Adipose tissue (tissue), 3 donors: ENCODE data around the gene NR2F1-AS1. TPM values are rescaled to one million over a fixed set of nuclear protein-coding genes. Genes with fewer than 3 reads are reported as not detected.

Source experiments
- H3K27ac ChIP-seq: one replicate; pipeline ENCODE4 v1.5.1; 2013; ENCODE audit warnings: low read depth, low read length
- WGBS, 3 donors: extraction: QIAGEN DNeasy Blood & Tissue Kit; methylation state at CpG; one replicate each; pipeline ENCODE4 v1.1.7; 2013; 5-methylcytosine and 5-hydroxymethylcytosine counted together
- polyA plus RNA-seq, 3 donors: library from polyadenylated mRNA; stranded (reverse); fragments of 200-250 nt; gene quantifications; one replicate each; pipeline ENCODE4 v1.2.3, GENCODE V29; 2013
- donor health status: healthy with polysubstance abuse.
- donor health status: Bipolar disorder and iron deficiency.
- donor health status: healthy.

Gene NR2F1-AS1
- polyA plus RNA-seq, 3 donors, result 1.5 to 44.1 (median 10.8) TPM

DNA sequence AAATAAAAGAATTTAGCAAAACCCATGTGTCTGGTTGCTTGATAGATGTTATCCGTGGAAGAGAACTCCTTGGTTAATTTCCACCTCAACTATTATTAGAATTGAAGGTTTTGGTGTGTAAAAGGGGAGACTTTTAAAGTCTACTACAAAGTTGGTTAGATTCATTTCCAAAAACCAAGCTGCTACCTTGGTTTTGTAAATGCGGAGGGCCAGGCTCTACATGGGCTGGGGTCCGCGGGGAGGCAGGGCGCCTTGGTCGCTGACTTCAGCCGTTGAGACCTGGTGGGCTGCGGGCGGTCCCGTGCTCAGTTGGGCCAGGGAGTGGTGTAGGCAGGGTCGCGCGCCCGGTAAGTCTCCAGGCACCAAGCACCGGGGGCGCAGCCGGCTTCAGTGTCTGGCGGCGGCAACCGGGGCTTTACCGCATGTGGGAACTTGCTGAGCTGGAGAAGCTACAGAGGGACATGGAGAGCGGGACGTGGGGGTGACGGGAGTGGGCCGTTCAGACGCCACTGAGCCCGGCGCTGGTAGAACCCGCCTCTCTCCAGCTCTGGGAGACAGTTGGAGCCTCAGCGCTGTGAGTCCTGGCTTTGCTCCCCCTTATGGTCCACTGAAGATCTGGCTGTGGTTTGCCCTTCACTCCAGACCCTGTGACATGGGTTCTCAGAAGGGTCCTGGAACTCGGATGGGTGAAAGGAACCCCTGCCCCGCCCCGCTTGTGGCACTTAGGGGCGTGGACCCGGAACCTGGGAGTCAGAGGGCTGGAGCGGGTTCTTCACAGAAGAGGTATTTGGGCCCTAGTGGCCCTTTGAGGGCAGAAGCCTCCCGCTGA, 13.8 kb upstream of the NR2F1-AS1 start:
- H3K27ac ChIP-seq, result no peak overlapping the region
- WGBS, 3 donors, result 37 to 49% (median 41%) methylated on average over 37 of the region's 37 CpGs

DNA sequence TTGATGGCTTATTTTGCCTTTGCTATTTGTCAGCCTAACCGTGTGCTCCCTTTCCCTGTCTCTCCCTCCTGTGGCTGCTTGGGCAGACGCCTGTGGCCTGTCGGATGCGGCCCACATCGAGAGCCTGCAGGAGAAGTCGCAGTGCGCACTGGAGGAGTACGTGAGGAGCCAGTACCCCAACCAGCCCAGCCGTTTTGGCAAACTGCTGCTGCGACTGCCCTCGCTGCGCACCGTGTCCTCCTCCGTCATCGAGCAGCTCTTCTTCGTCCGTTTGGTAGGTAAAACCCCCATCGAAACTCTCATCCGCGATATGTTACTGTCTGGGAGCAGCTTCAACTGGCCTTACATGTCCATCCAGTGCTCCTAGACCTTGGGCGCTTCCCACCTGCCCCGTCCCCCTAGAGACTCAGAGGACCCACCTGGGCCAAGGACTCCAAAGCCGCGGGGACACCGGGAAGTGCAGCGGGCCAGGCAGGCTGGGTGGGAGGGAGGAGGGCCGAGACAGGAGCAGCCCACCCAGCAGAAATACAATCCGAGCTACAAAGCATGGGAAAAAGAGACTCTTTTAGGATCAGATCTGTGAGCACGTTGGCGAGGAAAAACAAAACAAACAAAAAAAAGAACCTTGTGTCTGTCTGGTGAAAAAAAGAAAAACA, 12.6 kb upstream of the NR2F1-AS1 start:
- H3K27ac ChIP-seq, result no peak overlapping the region
- WGBS, 3 donors, result 50 to 59% (median 58%) methylated on average over 30 of the region's 30 CpGs

DNA sequence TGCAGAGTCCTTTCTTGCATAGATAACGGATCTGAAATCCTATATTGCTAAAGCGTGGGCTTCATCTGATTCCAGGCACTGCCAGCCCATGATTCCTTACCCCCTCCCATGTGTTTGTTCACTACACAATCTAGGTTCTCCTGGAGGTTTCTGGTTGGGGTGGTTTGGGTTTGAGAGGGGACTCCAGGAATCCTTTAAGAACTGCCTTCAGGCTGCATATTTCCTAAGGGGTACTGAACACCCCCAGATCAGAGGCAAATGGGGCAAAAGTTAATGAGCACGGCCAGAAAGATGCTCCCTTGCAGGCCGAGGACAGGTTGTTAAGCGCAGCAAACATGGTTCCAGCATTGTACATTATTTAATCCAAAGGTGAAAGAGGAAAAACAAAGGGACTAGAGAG, 11.9 kb upstream of the NR2F1-AS1 start:
- 64 to 73% (median 72%) methylated on average over 5 of the region's 5 CpGs for WGBS, 3 donors
- no peak overlapping the region for H3K27ac ChIP-seq

DNA sequence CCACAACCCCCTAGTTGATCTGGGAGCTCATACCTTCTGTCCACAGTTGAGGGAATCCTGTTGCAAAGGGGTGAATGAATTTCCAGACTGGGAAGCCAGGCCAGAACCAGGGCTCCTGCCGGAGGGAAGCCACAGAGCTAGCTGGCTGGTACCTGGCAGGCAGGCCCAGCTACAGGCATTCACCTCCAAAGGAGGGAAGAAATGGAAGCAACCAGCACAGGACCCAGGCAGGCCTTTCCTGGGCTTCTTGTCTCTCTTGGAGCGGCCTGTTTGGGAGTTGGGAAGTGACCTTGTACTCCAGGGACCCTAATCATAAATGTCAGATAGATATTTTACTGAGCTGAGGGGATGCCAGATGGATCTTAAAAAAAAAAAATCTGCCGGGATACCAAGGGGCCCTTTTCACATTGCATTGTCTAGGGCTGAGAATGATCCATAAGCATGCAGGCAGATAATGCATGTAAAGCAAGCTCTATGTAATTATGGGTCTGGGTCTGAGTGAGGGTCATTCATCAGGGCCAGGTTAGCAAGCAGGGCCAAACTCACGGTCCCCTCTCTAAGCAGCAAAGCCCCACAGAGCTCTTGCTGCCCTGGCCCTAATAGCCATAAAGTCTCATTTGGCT, 10.4 kb upstream of the NR2F1-AS1 start:
- WGBS, 3 donors, result 71 to 85% (median 76%) methylated on average over 4 of the region's 4 CpGs
- no peak overlapping the region for H3K27ac ChIP-seq

DNA sequence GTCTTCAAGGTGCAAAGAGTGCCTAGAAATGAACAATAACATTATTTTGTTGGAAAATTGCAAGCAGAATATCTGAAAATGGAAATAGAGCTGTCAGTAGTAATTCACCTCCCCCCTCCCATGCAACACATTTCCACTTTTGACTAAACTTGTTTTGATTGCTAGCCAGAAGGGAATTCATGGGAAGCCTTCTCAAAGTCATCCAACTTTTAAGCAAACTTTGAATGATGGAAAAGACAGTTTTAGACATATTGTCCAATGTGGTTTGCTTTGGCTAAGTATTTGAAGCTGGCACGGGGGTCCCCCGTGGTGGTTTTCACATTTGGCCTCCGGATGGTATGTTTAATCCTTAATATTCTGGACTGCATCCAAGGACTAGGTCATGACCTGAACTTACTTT, 9.5 kb upstream of the NR2F1-AS1 start:
- WGBS, 3 donors, result 40 to 65% (median 49%) methylated on average over 3 of the region's 3 CpGs

DNA sequence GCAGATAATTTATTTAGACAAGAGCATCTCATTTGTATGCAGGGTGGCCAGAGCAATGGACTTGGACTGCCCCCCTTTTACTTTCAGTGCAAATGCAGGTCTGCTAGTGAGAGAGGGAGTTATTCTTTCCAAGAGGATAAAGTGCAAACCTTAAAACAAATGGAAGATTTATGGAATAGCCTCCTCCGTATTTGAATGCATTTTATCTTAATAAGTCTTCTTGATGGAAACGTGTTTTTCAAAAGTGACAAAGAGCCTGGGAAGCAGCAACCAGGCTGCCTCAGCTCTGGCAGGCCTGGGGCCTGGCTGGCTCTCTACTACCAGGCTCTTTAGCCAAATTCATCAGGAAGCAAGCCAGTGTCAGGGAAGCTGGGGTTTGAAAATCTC, 8.8 kb upstream of the NR2F1-AS1 start:
- no peak overlapping the region for H3K27ac ChIP-seq
- WGBS, 3 donors, result 39 to 72% (median 45%) methylated on average over 2 of the region's 2 CpGs

More for the DNA sequence above, 9.5 kb upstream of the NR2F1-AS1 start:
- H3K27ac ChIP-seq, result no peak overlapping the region

DNA sequence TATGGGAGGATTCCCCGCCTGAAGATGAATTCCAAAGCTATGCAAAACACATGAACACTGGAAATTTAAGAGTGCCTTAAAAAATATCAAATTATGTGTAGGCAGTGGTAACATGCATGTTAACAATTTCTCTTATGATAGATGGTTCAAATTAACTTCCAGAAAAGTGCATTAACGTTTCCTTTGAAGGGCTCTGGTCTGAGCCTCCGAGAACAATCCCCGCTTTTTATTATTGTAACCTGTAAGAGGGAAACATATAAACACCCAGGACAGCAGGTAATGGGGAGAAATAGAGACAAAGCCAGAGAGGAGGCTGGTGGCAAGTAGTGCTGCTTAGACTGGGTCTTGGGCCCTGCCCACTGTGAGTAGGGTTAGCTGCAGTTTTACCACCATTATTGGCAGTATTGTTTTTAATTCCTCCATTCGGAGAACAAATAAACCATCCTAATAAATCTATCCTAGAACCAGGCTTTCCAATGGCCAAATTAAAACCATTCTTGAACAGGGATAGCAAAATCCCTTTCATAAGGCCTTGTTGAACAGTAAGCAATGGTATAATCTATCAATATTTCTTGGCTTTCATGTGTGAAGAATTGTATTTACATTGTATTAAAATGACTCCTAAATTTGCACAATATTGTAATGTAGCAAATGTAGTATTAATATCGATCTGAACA, 8.3 kb upstream of the NR2F1-AS1 start:
- WGBS, 3 donors, result 51 to 86% (median 60%) methylated on average over 6 of the region's 6 CpGs
- no peak overlapping the region for H3K27ac ChIP-seq

DNA sequence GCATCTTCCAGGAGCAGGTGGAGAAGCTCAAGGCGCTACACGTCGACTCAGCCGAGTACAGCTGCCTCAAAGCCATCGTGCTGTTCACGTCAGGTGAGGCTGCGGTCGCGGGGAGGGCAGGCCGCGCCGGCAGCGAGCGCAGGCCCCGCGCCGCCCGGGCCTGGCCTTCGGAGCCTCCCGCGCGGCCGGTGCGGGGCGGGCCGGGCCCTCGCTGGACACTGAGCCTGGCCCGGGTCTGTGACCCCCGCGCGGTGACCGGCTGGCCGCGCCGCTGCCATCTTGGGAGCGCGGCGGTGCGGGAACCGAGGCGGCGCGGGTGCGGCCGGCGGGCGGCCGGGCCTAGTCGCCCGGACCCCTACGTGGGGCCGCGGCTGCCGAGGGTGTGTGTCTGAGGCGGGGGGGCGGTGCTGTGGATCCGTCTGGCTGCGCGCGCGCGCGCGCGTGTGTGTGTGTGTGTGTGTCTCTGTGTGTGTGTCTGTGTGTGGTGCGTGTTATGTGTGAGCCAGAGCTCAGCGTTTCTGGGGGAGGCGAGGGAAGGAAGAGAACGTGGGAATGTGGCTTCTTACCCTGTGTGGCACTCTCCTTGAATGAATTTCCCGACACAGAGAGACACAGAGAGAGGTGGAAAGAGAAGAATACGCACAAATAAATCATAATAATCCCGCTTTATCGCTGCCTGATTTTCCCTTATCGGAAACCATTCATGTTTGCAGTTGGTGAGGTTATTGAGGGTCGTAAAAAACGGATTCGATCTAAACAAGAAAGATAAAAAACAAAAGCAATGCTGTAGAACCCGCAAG, 7.5 kb upstream of the NR2F1-AS1 start:
- 23 to 30% (median 25%) methylated on average over 58 to 78 of the region's 78 CpGs for WGBS, 3 donors

DNA sequence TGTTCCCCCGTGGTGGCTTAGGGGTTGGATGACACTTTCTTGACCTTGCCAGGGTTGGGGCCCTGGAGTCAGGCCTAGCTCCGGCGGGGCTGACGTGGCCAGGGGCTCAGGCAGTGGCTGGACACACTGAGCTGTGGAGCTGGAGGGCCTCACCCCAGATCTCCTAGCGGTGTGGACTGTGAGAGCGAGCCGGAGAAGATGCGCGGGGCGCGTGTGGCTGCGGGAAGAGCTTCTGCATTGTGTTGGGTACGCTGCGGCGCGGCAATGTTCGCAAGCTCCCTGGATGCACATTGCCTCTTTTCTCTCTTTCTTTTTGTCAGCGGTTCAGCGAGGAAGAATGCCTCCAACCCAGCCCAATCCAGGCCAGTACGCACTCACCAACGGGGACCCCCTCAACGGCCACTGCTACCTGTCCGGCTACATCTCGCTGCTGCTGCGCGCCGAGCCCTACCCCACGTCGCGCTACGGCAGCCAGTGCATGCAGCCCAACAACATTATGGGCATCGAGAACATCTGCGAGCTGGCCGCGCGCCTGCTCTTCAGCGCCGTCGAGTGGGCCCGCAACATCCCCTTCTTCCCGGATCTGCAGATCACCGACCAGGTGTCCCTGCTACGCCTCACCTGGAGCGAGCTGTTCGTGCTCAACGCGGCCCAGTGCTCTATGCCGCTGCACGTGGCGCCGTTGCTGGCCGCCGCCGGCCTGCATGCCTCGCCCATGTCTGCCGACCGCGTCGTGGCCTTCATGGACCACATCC, 6.8 kb upstream of the NR2F1-AS1 start:
- no peak overlapping the region for H3K27ac ChIP-seq
- 24 to 30% (median 25%) methylated on average over 59 of the region's 59 CpGs for WGBS, 3 donors

More for the DNA sequence above, 7.5 kb upstream of the NR2F1-AS1 start:
- no peak overlapping the region for H3K27ac ChIP-seq

DNA sequence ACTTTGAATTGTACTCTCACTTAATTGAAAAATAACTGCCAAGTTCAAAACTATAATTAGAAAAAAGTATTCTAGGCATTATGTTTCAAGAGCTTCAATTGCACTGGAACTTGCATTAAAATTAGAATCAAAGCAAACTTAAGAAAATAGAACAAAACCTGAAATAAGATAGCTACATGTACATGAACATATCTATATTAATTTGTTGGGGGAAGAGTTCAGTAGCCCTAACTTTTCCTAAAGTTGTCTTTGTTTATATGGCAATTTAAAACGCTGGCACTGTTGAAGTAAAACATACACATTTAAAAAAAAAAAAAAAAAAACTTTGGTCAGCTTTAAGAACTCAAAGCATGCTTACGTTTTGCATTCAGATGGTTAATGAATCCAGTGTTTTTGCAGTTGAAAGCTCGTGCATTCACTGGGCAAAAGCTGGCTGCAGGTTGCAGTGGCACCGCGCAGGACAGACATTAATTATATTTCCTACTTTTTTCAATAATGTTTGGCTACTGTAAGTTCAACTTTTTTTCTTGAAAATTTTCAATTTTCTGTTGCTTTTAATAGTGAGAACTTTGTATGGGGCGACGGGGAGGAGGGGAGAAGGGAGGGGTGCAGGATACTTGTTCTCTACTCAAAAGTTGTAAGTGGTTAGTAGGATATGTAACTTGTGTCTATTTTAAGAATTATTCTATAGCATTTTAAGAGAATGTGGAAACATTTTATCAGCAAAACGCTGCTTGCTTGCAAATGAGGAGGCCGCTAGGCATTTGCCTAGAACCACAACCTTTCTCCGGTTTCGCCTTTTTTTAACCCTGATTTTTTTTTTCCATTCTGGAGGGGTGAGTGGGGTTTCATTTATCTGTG, 5.9 kb upstream of the NR2F1-AS1 start:
- H3K27ac ChIP-seq, result no peak overlapping the region
- WGBS, 3 donors, result 28 to 60% (median 40%) methylated on average over 11 of the region's 11 CpGs

DNA sequence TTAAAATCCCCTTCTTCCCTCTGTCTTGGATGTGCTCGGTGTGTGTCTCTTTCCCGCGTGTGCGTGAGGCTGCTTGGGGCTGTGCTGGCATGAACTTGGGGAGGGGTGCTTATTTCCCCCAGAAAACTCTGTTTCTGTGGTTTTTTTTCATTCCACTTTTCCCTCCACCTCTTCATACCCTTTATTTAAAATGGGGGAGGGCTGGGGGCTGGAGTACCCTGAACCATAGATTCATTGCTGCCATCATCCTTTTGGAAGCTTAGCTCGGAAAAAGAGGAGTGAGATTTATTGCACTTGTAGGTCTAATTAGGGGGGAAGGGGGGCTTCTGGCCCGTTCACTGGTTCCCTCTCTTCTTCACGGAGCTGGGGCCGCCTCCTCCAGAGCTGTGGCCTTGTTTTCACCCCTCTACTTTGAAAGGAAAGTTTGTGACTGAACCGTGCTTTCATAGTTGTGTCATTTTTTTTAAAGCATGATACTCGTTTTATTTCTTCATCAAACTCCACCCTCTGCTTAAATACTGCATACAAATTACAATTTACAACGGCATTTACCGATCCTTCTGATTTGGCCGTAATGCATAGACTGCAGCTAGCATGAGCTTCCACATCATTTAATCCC, 4.9 kb upstream of the NR2F1-AS1 start:
- 15 to 25% (median 16%) methylated on average over 13 of the region's 13 CpGs for WGBS, 3 donors

DNA sequence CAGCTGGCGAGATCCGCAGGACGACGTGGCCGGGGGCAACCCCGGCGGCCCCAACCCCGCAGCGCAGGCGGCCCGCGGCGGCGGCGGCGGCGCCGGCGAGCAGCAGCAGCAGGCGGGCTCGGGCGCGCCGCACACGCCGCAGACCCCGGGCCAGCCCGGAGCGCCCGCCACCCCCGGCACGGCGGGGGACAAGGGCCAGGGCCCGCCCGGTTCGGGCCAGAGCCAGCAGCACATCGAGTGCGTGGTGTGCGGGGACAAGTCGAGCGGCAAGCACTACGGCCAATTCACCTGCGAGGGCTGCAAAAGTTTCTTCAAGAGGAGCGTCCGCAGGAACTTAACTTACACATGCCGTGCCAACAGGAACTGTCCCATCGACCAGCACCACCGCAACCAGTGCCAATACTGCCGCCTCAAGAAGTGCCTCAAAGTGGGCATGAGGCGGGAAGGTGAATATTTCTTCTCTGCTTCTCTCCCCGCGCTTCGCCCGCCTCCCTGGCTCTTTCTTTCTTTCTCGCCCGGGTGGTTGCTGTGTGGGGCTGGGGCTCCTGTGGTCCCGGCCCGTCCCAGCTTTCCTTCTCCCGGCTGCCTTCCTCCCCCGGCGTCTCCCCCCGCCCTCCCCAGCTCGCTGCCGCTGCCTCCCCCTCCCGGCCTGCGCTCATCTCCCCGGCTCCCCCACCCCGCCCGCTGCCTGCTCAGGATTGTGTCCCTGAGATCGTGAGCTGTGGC, 4.2 kb upstream of the NR2F1-AS1 start:
- 1 to 2% (median 1%) methylated on average over 52 to 70 of the region's 70 CpGs for WGBS, 3 donors
- H3K27ac ChIP-seq, result no peak overlapping the region

More for the DNA sequence above, 4.9 kb upstream of the NR2F1-AS1 start:
- H3K27ac ChIP-seq, result no peak overlapping the region

DNA sequence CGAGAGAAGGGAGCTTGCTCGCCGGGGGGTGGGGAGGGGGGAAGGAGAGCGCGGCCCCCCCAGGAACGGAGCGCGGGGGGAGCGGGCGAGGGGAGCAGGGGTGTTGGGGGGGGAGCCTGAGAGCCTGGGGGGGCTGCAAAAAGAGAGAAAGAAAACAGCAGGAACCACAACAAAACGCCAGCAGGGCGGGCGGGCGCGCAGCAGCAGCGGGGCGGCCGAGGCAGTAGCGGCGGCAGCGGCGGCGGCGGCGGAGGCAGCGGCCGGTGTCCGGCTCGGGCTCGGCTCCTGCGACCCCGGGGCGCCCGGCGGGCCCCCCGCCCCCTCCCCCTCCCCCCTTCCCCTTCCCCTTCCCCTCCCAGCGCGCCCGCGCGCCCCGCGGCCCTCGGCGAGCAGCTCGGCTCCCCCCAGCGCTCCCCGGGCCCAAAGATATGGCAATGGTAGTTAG, 3.6 kb upstream of the NR2F1-AS1 start:
- peak overlapping the region; percentile 26 for H3K27ac ChIP-seq
- 1 to 2% methylated on average over 17 to 36 of the region's 48 CpGs; no CpG with 5 or more reads in 1 of the 3 donors for WGBS, 3 donors

DNA sequence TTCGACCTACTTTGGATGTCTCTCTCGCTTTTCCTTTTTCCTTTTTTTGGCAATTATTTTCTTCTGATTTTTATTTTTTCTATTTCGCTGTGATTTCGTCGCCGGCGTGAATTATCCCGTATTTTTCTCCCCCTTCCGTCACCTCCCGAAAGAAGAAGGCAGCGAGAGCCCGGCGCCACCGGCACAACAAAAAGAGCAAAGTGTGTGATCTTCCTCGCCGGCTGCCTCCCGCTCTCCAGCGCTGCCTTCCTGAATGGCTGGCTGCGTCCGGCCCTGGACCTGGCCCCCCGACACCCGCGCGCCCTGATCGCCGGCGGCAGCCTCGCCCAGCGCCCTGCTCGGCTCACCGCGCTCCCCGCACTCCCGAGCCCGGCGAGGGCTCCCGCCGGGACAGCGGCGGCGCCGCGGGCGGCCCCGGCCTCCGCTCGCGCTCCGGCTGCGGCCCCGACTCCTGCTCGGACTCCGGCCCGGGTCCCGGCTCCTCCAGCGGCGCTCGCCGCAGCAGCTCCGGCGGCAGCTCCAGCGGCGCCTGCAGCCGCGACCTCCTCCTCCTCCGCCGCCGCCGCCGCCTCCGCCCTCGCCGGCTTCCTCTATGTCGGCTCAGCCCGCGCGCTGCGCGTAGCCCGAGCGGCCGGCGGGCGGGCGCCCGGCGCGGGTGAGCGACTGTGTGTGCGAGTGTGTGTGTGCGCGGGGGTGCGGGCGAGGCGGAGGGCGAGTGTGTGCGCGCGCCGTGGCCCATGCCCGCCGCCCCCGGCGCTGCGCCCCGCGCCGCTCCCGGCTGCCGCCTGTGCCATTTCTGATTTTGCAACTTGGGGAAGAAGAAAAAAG, 3.0 kb upstream of the NR2F1-AS1 start:
- 1% methylated on average over 58 to 110 of the region's 110 CpGs for WGBS, 3 donors
- H3K27ac ChIP-seq, result peak overlapping the region; percentile 26

DNA sequence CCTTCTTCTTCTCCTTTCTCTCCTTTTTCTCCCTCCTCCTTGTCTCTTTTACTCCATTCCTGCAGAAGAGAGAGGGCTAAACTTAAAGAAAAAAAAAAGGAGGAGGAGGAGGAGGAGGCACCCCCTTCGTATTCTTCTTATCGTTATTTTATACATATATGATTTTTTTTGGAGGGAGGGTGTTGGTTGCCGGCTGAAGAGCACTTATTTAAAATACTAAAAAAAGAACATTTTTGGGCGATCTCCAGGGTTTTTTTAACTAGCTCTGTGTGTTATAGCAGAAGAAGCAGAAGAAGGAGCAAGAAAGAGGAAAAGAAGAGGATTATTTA, 2.4 kb upstream of the NR2F1-AS1 start:
- H3K27ac ChIP-seq, result no peak overlapping the region
- WGBS, 3 donors, result 2 to 8% (median 3%) methylated on average over 4 of the region's 4 CpGs
